ENCODE results near the gene PDE4D. TPM values are rescaled to one million over a fixed set of nuclear protein-coding genes. Genes with fewer than 3 reads are reported as not detected.
"Not testable (repeated sequence)": the region's sequence is repeated elsewhere in the genome, so short reads cannot be mapped to it uniquely, and the experiment has no call there.

PDE4D gene
- polyA plus RNA-seq, 4 donors, result 19.4 to 35.9 (median 23.1) TPM

DNA sequence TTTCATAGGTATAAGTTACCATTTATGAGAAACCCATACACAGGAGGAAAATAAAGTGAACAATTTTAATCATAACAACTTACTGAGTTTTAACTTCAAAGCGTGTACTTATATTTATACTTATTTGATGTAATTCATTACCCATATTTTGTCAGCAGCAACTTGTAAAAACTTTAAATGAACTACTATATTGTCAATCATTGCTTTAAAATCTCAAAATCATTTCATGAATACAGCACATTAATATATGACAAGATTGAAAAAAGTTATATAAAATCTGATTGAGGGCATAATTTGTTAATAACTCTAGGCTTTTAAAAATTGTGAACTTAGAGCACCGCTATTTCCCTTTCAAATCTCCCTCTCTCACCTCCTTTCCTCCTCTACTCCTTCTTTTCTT lies 573.1 kb downstream of the PDE4D start:
- no peak for DNase-seq (ENCODE audit: low read depth in 4 of 4, low spot score in 2 of 4)

DNA sequence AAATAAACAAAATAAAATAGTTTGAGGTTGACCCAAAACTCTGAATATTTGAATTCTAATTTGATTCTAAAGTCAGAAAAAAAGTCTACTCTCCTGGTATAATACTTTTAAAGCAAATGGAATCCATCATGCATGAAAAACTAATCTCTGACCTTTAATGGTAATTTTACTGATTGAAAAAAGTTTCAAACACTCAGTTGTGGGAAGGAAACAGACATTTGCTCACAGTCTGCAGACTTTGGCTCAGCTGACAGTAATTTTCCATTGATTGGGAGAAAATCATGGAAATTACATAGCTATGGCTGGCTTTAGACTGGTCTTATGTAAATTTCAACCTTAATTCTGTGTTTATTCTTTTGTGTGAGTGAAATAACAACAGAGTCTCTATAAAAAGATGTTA lies 574.3 kb downstream of the PDE4D start:
- no peak for DNase-seq (ENCODE audit: low read depth in 4 of 4, low spot score in 2 of 4)

DNA sequence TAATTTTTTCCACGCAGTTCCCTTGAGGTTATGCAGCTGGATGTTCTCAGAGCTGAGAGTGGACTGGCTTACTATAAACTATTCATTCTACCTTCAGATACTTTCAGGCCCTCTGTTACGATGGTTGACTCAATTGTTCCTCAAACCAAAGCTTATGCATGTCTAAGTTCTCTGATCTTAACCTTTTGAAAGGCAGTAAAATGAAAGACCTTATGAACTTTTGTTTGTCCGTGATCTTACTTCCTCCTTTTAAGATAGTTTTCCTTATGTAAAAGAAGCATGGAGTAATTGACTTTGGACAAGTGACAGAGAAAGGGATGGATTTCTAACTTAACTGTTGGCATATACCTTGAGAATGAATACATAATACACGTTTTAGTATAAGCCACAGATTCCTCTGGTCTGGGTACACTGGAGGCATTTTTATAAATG lies 575.7 kb downstream of the PDE4D start:
- no peak for DNase-seq (ENCODE audit: low read depth in 4 of 4, low spot score in 2 of 4)

- DNase-seq (ENCODE audit: low read depth in 4 of 4, low spot score in 2 of 4), result peak in 1 of 4 donors; percentile 58
Observed at GRCh38 chr5:59317023-59317773, 576.3 kb downstream of the PDE4D start.

DNA sequence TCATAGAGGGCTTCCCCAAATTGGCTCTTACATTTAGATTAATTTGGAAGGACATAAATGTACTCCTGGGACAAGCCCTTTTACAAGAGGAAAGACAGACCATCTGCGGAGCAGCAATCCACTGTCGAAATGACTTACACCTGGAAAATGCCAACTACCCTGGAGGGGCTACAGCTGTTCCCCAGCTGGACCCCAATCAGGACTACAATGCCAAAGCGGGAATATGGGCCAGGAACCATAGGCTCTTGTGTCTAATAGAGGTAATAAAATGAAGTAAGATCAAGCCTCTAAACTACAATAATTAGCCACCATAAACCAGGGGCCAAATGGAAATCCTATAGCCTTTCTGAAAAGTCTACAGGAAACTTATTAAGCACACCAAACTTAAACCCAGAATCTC lies 581.3 kb downstream of the PDE4D start:
- no peak for DNase-seq (ENCODE audit: low read depth in 4 of 4, low spot score in 2 of 4)

GRCh38 chr5:59308685-59309084 lies 584.8 kb downstream of the PDE4D start:
- not testable (repeated sequence) for DNase-seq (ENCODE audit: low read depth in 4 of 4, low spot score in 2 of 4)

DNA sequence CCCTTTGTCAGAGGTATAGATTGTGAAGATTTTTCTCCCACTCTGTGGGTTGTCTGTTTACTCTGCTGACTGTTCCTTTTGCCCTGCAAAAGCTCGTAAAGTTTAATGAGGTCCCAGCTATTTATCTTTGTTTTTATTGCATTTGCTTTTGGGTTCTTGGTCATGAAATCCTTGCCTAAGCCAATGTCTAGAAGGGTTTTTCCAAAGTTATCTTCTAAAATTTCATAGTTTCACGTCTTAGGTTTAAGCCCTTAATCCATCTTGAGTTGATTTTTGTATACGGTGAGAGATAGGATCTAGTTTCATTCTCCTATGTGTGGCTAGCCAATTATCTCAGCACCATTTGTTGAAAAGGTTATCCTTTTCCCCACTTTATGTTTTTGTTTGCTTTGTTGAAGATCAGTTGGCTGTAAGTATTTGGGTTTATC lies 590.2 kb downstream of the PDE4D start:
- not testable (repeated sequence) for DNase-seq (ENCODE audit: low read depth in 4 of 4, low spot score in 2 of 4)

DNA sequence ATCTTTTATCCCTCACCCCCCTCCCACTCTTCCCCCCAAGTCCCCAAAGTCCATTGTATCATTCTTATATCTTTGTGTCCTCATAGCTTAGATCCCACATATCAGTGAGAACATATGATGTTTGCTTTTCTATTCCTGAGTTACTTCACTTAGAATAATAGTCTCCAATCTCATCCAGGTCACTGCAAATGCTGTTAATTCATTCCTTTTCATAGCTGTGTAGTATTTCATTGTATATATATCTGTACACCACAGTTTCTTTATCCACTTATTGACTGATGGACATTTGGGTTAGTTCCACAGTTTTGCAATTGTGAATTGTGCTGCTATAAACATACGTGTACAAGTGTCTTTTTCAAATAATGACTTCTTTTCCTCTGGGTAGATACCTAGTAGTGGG lies 591.0 kb downstream of the PDE4D start:
- not testable (repeated sequence) for DNase-seq (ENCODE audit: low read depth in 4 of 4, low spot score in 2 of 4)

GRCh38 chr5:59301727-59302126 lies 591.8 kb downstream of the PDE4D start:
- no peak for DNase-seq (ENCODE audit: low read depth in 4 of 4, low spot score in 2 of 4)

DNA sequence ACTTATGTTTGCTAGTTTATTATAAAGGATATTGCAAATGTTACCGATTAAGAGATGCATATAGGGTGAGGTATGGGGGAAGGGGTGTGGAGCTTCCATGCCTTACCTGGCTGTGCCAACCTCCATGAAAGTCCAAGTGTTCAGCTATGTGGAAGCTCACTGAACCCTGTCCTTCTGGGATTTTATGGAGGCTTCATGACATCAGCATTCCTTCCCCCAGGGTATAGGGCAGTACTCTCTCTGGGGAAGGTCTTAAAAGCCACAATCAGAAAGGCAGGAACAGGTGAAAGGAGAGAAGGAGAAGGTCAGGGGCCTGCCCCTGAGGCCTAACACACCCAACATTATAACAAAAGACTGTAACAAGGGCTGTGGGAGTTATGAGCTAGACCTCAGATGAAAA lies 592.6 kb downstream of the PDE4D start:
- no peak for DNase-seq (ENCODE audit: low read depth in 4 of 4, low spot score in 2 of 4)

GRCh38 chr5:59299006-59299405 lies 594.5 kb downstream of the PDE4D start:
- no peak for DNase-seq (ENCODE audit: low read depth in 4 of 4, low spot score in 2 of 4)

DNA sequence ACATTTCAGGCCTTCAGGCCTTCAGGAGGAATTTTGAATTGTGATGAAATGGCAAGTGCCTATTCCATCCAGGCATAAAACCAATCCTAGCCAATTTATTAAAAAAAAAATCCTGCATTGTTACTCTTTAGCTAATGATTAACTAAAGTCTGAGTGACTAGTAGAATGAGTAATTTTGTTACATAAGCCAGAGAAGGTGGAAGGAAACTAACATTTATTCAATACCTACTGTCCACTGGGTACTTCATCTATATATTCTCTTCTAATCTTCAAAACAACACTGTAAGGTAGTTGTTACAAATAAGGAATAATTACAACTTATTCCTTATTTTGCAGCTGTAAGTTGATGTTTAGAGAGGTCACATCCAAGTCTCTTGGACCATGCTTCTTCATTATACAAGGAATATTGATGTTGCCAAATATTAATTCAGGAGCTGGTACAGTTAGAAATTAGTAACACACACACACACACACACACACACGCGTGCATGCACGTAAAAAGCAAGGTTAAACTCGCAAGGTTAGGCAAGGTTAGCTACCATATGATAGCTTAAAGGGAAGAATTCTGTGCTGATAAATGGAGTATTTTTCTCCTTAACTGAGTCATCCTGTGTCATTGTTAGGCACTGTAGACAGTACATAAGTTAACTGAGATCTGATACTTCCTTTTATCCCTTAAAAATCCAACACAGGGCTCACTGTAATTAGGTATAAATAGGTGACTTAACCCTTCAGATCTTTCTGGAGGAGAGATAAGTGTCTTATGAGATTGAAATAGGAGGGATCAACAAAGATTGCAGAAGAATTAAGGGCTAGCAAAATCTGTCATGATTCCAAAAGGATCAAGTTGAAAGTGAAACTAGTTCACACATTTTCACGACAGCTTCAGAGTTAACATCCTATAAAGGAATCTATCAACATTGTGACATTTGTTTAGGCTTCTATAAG lies 596.9 kb downstream of the PDE4D start:
- no peak for DNase-seq (ENCODE audit: low read depth in 4 of 4, low spot score in 2 of 4)

DNA sequence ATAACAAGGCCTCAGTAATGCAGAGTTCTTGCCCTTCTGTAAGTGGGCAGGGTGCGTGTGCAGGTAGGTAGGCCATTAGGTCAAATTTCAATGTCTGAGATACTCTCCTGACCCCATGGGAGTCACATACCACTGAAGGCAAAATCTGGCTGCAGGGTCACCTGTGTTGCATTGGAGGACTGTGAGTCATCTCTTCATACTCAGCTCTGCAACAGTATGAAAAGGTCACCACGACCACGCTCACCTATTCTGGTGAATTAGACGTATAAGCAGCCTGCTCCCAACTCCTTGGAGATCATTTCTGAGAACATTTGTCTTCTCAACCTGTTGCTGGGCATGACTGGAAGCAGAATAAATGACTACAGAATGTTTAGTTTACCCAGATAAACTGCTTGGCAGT lies 599.8 kb downstream of the PDE4D start:
- DNase-seq (ENCODE audit: low read depth in 4 of 4, low spot score in 2 of 4), result no peak

DNA sequence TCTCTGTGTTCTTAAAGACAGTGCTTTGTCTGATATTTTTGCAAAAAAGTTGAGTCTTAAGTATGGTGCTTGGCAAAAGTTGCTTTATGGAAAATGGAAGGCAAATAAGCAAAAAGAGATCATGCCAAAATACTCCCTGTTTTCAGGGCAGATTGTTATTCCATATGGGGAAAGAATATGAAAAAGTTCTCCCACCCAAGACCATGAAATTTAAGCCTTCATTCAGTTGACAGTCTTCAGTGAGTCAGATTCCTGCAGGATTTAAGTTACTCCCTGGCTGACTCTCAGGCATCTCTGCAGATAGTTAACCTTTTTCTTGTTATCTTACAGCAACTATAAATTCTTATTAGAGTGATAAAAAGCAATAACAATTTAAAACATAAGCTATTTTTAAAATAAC lies 601.6 kb downstream of the PDE4D start:
- no peak for DNase-seq (ENCODE audit: low read depth in 4 of 4, low spot score in 2 of 4)

- no peak for DNase-seq (ENCODE audit: low read depth in 4 of 4, low spot score in 2 of 4)
Observed at GRCh38 chr5:59287884-59288283, 605.6 kb downstream of the PDE4D start.

GRCh38 chr5:59287361-59287760 lies 606.2 kb downstream of the PDE4D start:
- DNase-seq (ENCODE audit: low read depth in 4 of 4, low spot score in 2 of 4), result no peak

- no peak for DNase-seq (ENCODE audit: low read depth in 4 of 4, low spot score in 2 of 4)
Observed at GRCh38 chr5:59286510-59286909, 607.0 kb downstream of the PDE4D start.

GRCh38 chr5:59285300-59286016 lies 608.1 kb downstream of the PDE4D start:
- no peak for DNase-seq (ENCODE audit: low read depth in 4 of 4, low spot score in 2 of 4)

DNA sequence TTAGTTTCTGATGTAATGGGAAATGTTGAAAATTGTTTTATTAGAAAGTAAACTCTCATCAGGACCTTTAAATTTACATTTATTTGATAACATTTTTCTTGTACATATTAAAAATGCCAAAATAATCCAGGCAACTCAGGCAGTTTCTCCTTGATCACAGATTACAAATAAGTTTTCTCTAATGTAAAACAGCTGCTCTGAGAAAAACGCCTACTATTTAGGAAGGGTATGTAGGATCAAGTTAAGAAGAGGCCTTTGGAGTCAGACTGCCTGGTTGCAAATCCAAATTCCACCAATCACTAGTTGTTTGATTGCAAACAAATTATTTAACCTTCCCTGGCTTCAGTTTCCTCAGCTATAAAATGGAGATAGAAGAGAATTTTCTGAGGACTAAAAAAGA lies 610.8 kb downstream of the PDE4D start:
- DNase-seq (ENCODE audit: low read depth in 4 of 4, low spot score in 2 of 4), result no peak

- DNase-seq (ENCODE audit: low read depth in 4 of 4, low spot score in 2 of 4), result no peak
Observed at GRCh38 chr5:59279979-59280378, 613.5 kb downstream of the PDE4D start.

DNA sequence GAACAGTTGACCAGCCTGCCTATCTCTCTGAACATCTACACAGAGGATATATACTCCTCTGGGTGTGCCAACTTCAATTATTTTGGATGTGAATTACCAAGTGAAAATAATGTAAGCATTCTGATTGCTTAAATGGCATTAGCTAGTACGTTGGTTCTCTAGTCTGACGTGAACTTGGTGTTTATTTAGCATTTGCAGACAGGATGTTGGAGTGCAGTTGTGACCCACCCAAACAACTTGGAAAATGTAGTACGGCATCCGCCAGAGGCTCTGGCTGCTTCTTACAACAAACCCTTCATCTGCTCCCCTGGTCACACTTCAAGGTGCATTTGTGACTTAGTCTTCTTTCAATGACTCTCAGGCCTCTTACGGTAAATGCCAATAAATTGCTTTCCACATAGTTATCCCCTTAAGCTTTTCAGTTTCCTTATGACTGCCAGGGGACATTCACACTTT lies 616.6 kb downstream of the PDE4D start:
- DNase-seq (ENCODE audit: low read depth in 4 of 4, low spot score in 2 of 4), result no peak

All from left renal cortex interstitium (tissue), 4 donors.